ENCODE data around the gene CUL5. TPM values are rescaled to one million over a fixed set of nuclear protein-coding genes. Genes with fewer than 3 reads are reported as not detected.

Gene CUL5
- total RNA-seq = 23.4 TPM

DNA sequence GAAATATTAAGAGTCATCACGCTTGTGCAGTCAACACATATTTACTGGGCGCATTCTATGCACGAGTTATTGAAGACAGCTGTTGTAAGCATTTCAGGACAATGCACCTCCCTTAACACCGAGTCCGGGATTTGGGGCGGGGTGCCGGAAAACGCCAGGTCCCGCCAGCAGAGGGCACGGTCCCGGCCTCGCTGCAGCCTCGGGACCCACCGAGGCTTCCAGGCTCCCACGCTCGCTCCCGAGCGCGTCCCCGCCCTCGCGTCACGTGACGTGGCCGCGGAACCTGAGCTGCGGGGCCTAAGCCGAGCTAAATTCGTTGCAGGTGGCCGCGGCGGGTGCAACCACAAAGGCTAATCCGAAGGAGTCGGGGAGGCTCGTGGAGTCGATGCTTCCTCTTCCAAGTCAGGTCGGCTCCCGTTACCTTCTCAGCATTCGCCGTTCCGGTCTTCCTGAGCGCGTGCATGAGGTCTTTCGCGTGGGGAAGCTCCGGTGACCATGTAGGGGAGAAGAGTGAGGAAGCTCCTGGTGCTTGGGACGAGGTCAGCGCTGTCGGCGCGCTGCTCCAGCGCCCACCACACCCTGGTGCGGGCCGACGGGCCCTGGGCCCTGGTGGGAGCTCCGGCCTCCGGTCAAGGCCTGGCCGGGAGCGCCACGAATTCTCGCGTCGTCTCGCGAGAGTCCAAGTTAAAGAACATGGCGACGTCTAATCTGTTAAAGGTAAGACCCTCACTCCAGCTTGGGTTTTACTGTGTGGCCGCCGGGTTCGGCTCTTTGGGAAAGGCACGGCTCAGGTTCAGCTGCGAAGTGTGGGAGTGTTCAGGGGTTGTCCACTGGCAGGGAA lies at the start of gene CUL5:
CUL5 (plus strand) TSS at position 243 of the 841 bp plus-strand sequence; CDS start at position 694, 451 bp downstream.
- peak; percentile 96 for ATAC-seq

DNA sequence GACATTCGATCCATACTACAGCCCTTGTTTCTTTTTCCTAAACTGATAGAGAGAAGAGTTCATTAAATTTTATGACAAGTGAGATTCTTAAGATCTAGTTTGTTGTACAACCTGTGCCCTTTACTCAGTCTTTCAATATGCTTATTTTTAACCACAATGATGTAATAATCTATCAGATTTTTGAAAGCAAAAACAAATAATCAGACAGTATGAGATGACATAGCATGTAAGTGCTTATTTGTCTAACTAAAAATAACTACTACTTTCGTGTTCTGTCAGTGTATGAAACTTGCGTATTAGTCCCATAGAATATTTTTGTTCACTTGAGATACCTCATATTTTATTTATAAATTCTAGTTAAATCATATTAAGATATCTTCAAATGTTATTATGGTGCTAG lies 47.2 kb upstream of the CUL5 start:
- ATAC-seq = no peak

DNA sequence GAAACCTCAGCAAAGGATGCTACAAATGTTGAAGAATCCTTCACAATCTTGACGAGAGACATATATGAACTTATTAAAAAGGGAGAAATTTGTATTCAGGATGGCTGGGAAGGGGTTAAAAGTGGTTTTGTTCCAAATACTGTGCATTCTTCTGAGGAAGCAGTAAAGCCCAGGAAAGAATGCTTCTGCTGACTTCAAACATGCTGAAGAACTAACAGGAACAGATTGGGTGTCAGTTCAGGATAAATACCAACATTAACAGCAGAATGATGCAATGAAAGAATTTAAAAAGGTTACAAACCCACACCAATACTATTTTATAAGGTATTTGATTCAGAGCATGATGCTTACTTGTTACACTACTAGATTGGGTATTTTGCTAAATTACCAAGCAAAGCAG lies 46.5 kb upstream of the CUL5 start:
- no peak for ATAC-seq

DNA sequence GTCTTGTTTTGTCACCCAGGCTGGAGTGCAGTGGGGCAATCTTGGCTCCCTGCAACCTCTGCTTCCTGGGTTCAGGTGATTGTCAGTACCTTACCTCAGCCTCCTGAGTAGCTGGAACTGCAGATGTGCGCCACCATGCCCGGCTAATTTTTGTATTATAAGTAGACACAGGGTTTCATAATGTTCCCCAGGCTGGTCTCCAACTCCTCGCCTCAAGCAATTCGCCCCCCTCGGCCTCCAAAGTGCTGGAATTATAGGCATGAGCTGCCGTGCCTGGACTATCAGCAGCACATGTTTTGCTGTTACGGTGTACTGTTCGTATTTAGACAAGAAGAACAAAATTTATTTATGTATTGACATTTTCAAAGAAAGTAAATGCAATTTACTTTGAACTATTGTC lies 45.6 kb upstream of the CUL5 start:
- no peak for ATAC-seq

DNA sequence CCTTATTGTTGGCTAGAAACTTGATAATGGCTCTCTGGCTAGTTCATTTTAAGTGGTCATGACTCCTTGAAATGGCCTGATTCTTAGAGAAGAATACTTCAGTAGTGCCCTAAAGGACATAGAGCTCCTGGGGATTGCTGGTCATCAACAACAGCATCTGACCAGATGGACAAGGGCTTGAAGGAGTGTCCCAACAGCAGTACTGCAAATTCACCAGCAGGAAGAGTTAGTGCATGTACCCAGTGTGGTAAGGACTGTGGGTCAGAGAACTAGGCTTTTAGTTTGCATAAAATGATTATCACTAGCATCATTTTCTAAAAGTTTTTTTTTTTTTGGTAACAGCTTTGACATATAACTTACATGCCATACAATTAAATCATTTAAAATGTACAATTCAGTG lies 39.5 kb upstream of the CUL5 start:
- no peak for ATAC-seq

DNA sequence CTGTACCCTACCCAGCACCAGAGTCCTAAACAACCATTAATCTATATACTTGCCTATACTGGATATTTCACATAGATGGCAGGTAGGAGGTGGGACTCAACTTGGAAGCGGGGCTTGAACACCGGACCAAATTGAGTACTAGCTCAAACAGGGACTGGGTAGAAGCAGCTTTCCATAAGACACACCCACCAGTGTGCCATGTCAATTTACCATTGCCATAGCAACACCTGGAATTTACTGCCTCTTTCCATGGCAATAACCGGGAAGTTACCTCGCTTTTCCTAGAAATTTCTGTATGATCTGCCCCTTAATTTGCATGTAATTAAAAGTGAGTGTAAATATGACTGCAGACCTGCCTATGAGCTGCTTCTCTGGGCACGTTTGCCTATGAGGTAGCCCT lies 38.6 kb upstream of the CUL5 start:
- no peak for ATAC-seq

DNA sequence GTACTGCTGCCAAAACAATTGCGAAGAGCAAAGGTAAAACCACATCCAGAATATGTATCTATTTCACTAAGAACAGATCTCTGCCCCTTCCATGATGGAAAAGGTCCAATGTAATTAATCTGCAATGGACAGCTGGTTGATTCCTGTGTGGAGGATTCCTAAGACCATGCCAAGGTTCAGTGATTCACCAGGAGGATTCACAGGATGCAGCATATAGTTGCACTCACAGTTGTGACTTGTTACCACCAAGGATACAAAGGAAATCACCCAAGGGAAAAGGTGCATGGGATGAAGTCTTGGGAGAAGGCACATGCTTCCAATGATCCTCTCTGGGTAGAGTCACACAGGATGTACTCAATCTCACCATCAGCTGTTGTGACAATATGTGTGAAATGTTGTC lies 35.1 kb upstream of the CUL5 start:
- no peak for ATAC-seq

DNA sequence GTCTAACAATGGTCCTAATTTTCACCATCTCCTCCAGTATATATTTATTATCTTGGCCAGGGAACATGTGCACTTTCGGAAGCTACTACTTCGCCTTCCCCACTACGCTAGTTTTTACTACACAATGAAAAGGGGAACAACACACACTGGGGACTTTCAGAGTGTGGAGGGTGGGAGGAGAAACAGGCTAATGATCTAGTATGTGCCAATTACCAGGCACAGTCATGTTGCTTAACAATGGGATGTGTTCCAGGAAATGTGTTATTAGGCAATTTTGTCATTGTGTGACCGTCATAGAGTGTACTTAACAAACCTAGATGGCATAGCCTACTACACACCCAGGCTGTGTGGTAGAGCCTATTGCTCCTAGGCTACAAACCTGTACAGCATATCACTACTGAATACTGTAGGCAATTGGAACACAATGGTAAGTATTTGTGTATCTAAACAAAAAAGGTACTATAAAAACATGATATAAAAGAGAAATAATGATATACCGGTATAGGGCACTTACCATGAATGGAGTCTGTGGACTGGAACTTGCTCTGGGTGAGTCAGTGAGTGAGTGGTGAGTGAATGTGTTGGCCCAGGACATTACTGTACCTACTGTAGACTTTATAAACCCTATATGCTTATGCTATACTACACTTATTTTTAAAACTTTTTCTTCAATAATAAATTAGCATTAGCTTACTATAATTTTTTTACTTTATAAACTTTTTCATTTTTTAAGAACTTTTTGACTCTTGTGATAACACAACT lies 20.1 kb upstream of the CUL5 start:
- peak; percentile 87 for ATAC-seq

DNA sequence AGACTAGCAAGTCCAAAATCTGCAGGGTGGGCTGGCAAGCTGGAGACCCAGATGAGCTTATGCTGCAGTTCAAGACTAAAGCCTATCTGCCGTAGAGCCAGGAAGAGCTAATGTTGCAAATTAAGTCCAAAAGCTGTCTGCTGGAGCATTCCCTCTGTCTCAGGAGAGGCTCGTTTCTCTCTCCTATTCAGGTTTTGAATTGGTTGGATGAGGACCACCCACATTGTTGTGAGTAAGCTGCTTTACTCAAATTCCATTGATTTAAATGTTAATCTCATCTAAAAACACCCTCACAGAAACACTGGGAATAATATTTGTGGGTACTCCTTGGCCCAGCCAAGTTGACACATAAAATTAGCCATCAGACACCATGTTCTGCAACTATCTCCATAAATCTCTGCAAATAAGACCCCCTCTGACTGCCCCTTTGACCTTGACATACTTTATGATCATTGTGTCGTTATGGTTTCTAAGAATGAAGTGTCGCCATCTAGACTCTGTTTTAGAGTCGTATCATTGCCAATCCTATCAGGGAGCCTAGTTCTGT lies 16.8 kb upstream of the CUL5 start:
- no peak for ATAC-seq

DNA sequence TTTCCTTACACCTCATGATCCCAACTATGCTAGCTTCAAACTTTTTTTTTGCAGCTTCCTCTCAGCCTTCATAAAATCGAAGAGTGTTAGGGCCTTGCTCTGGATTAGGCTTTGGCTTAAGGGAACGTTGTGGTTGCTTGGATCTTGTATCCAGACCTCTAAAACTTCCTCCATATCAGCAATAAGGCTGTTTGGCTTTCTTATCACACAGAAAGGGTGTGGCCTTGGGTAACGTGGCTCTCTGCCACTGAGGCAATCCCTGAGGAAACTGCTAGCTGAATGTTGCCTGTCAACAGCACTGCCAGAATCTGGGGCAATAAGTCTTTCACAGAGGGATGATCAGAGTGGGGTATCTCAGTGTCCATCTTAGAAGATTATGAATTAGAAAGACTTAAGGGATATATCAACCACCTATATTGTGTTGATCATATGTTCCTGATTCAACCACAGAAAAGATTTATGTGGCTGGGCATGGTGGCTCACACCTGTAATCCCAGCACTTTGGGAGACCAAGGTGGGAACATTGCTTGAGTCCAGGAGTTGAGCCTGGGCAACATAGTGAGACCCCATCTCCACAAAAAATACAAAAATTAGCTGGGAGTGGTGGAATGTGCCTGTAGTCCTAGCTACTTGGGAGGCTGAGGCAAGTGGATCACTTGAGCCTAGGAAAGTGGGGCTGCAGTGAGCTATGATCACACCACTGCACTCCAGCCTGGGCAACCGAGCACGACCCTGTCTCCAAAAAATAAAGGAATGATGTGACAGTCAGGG lies 12.5 kb upstream of the CUL5 start:
- no peak for ATAC-seq

DNA sequence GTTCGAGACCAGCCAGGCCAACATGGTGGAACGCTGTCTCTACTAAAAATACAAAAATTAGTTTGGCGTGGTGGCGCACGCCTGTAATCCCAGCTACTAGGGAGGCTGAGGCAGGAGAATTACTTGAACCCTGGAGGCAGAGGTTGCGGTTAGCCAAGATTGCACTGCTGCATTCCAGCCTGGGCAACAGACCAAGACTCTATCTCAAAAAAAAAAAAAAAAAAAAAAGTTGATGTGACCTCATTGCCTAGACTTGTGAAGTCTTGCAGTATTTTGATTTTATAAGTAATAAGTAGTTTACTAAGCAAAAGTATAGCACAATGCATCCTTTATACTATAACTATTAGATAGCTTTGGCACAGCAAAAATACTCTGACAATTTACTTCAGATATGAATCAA lies 9.9 kb upstream of the CUL5 start:
- ATAC-seq = no peak

DNA sequence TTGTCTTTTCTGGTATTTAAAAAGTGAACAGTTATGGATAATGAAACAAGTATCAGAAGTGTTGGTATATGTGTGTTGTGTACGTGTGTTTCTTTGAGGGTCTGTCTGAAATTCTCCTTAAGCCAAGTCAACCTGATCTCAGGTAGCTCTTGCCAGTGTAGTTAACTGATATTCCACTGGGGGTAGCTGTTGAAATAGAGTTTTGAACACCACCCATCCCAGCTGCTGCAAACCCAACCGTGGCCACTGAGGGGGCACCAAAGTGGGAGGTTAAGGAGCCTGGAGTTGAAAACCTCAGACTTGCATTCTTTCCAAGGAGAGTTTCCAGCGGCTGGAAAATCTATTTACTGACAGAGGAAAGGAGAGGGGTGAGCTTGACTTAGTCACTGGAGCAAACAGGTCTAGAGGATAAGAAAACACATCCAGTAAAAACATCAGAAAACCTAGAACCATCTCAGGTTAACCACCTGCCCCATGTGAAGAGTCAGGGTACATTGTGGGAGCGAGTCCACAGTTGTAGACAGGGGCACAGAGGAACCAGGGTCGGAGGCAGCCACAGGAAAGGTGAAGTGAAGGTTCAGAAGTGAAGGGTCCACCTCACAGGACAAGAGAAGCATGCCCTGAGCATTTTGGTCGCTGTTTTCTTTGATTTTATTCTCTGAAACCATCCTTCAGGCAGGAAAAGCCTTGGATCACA lies 8.8 kb upstream of the CUL5 start:
- no peak for ATAC-seq

DNA sequence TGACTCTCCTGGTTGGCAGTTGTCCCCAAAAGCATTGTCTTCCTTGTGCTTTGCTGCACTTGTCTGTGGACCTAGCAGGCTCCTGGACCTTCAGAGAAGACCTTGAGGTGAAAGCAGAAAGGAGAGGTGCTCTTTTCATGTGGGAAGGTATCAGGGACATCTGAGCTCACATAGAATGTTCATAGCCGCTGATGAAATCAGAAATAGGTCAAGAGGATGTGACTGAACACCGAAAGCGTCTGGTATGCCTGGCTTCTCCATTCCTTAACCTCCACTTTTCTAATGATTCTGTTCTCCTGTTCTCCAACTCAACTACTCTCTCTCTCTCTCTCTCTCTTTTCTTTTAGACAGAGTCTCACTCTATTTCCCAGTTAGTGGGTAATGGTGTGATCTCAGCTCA lies 6.2 kb upstream of the CUL5 start:
- no peak for ATAC-seq

DNA sequence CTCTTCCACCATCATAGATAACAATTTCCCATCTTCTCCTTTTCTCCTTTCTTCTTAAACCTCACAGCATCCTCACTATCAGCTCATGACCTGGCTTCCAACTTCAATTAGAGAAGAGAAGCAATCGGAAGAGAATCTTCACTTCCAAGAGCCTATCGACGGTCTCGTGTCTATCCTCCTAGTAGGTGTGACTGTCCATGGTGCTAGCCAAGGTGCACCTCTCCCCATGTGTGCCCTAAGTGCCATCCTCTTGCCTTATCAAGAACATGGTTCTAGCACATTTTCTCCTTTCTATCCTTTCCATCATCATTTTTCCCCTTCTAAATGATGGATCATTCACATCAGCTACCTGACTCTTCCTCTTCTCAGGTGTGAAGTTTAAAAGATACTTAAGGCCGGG lies 5.1 kb upstream of the CUL5 start:
- no peak for ATAC-seq

DNA sequence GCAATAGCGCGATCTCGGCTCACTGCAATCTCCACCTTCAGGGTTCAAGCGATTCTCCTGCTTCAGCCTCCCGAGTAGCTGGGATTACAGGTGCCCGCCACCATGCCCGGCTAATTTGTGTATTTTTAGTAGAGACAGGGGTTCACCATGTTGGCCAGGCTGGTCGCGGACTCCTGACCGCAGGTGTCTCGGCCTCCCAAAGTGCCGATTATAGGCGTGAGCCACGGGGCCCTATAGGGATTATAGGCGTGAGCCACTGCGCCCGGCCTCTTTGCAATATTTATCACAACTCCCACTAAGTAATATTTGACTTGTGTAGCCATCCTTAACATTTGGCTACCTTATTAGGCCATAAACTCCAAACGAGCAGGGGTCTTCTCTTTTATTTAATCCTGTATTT lies 879 bp upstream of the CUL5 start:
- no peak for ATAC-seq

DNA sequence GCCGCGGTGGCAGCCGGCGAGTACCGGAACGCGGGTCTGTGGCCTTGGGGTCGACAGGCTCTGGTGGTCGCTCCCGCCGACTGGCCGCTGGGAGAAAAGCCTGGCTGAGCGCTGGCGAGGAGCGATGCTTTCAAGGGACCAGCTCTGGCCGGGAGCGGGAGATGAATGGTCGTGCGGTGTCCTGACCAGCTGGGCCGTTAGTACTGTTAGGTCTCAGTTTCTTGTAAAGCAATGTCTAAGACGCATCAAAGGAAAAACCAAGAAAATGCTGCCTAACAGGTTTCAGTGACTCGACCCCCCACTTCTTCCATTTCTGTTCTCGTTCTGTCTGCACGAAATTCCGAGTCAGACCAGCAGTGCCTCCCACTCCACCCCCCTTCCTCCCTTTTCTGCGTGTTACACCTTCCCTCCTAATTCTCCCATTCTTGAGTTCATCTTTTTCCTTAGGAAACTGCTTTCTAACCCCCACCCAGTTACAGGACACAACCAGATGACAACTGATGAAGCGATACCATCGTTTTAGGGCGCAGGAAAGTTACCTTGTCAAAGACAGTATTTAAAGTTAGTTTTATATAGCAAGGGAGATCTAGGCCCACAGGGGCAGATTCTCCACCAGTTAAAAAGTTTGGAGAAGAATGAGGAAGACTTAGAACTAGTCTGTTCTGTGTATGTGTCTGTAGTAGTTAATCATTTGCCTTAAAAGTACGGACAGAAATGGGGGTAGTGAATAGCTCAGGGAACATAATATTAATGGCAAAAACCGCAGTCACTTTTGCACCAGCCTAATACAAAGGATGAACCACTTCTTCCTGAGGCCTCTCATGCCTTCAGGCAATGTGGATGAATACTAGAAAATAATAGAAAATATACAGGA lies 1.0 kb downstream of the CUL5 start:
- ATAC-seq = peak; percentile 5

DNA sequence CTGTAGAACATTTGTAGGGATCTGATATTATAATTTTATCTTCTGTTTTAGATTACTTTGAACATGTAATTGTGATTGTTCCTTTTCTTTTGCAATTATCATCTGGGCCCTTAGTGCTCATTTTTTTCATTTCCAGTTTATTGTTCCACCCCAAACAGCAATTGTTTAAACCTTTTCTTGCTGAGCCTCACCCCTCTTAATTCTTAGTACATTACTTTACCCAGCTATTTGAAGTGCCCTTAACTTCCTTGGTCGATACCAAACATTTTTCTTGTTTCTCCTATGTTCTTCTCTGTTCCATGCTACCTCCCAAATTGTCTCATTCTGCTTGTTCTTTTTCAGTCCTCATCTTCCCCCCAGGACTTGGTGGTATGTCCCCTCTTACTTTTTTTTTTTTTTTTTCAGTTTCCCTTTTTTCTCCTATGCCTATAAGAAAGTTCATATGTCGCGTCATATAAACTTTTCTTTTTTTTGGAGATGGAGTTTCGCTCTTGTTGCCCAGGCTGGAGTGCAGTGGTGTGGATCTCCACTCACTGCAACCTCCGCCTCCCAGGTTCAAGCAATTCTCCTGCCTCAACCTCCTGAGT lies 3.5 kb downstream of the CUL5 start:
- no peak for ATAC-seq

DNA sequence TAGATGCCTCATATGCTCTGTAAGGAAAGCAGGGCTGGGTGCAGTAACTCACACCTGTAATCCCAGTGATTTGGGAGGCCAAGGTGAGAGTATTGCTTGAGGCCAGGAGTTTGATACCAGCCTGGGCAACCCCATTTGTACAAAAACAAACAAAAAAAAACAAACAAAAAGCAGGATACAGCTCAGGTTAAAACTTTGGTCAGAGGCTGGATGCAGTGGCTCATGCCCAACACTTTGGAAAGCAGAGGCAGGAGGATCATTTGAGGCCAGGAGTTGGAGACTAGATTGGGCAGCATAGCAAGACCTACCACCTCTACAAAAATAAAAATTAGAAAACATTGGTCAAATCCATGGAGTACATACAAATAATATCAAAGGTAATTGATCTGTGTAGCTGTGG lies 7.9 kb downstream of the CUL5 start:
- no peak for ATAC-seq

DNA sequence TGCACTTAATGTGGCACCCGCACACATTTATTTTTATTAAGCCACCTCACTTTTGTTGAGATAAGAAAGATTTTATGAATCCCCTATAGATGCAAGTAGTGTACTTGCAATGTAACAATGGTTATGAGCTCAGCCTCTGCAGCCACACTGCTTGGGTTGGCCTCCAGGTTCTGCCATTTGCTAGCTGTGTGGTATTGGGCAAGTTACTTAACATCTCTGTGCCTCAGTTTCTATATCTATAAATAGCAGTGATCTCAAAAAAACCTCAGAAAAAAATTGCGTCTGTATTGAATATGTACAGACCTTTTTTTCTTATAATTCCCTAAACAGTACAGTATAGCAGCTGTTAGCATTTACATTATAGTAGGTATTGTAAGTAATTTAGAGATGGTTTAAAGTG lies 10.0 kb downstream of the CUL5 start:
- no peak for ATAC-seq

DNA sequence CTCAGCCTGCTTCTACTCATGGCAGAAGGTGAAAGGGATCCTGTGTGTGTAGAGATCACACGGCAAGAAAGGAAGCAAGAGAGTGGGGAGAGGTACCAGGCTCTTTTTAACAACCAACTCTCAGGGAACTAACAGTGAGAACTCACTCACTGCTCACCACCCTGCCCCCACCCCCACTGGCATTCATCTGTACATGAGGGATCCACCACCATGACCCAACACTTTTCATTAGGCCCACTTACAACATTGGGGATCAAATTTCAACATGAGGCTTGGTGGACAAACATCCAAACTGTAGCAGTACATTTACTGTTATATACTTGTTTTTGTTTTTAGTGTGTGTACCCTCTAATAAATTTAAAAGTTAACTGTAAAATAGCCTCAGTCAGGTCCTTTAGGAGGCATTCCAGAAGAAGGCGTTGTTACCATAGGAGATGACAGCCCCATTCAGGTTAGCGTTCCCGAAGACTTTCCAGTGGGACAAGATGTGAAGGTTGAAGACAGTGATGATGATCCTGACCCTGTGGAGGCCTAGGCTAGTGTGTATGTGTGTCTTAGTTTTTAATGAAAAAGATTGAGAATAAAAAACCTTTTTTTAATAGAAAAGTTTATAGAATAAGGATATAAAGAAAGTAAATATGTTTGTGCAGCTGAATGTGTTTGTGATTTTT lies 11.3 kb downstream of the CUL5 start:
- no peak for ATAC-seq

All from esophagus mucosa (tissue), 1 donor.